Kidney (tissue), 14 donors: ENCODE results near the gene SREBF1. TPM values are rescaled to one million over a fixed set of nuclear protein-coding genes. Genes with fewer than 3 reads are reported as not detected.

ENCODE experiments used
- DNase-seq, 5 donors: peaks; one replicate each; pipeline ENCODE4 v3.0.0-alpha.2; 2013 to 2020
- FAIRE-seq: peaks from 2 replicates; lab custom pipeline; 2012; peaks lifted over from hg19 to GRCh38; lab: Jason Lieb, UNC
- H3K27ac ChIP-seq, 2 donors: one replicate each; pipeline ENCODE4 v1.7.0; 2013; ENCODE audit warnings: low read depth in 2 of 2, low read length in 2 of 2, inconsistent platforms in 1 of 2
- H3K27me3 ChIP-seq: one replicate; pipeline ENCODE4 v1.7.1; 2013; ENCODE audit warnings: low read length, inconsistent platforms; ENCODE audit not compliant: control insufficient read depth, insufficient read depth
- H3K36me3 ChIP-seq, 3 donors: one replicate each; pipeline versions ENCODE4 v1.7.0 to v1.7.1; 2013; ENCODE audit warnings: low read length in 3 of 3, control low read depth in 1 of 3, inconsistent platforms in 1 of 3; ENCODE audit not compliant: insufficient read depth in 3 of 3, control insufficient read depth in 2 of 3
- H3K4me1 ChIP-seq, 3 donors: one replicate each; pipeline versions ENCODE4 v1.7.0 to v1.7.1; 2013; ENCODE audit warnings: low read length in 3 of 3, inconsistent platforms in 1 of 3, low read depth in 1 of 3; ENCODE audit not compliant: control insufficient read depth in 2 of 3, insufficient read depth in 2 of 3
- H3K4me3 ChIP-seq, 3 donors: one replicate each; pipeline versions ENCODE4 v1.7.0 to v1.8.1; 2013; ENCODE audit warnings: low read length in 3 of 3, control low read depth in 1 of 3, inconsistent platforms in 1 of 3
- H3K9ac ChIP-seq, 3 donors: one replicate each; pipeline versions ENCODE4 v1.7.0 to v1.7.1; 2013; ENCODE audit warnings: low read length in 3 of 3, control low read depth in 1 of 3, inconsistent platforms in 1 of 3
- H3K9me3 ChIP-seq, 3 donors: one replicate each; pipeline versions ENCODE4 v1.7.0 to v1.7.1; 2013; ENCODE audit warnings: low read length in 3 of 3, control low read depth in 1 of 3, inconsistent platforms in 1 of 3; ENCODE audit not compliant: control insufficient read depth in 2 of 3, insufficient read depth in 1 of 3
- intact Hi-C: fragments of 100-400 bp; cut with DNase I; formaldehyde crosslinking; loops from one replicate; pipeline ENCODE4 v1.11.1; 2022
- polyA plus RNA-seq: library from polyadenylated mRNA; stranded (reverse); fragments of 350-450 nt; fragmentation: Illumina TruSeq; extraction: RNeasy Lipid Tissue Mini Kit (QIAGEN cat#74804); gene quantifications from one replicate; pipeline ENCODE4 v1.2.3, GENCODE V29; 2014; ENCODE audit warnings: low read depth, low replicate concordance; ENCODE audit not compliant: insufficient read depth
- total RNA-seq: library from RNA; stranded (reverse); fragmentation: NEBNext Ultra II Directional; extraction: Animal tissue kit (Norgen Biotek cat#: 25700); gene quantifications from one replicate; pipeline ENCODE4 v1.2.1, GENCODE V29; 2021
- TF ChIP-seq, protein P1 (sequence below): IDR thresholded peaks from 3 replicates; pipeline ENCODE4 v1.5.1; 2012; ENCODE audit warnings: mild to moderate bottlenecking, moderate library complexity, borderline replicate concordance; ENCODE audit not compliant: insufficient read depth; ENCODE audit errors: extremely low read depth
- donor health status: control.
- donor health status: control.
- donor health status: control.
- donor health status: control.
- donor health status: control.
- donor health status: DM: yes; HTN: yes; CAD: no.
- donor health status: Normal renal cell carcinoma (clear cell type).

Gene SREBF1
- total and polyA plus RNA-seq, 2 donors from 2014 or later = 37.6 to 48.3 TPM

- intact Hi-C loops = no loop called here
- H3K36me3 ChIP-seq = peaks cover 0 to 2% (median 0%) of the 10 kb centered on the region in 3 donors
- FAIRE-seq (no peak), DNase-seq (peak in 1 of 5 donors; percentile 44)
- no peak overlapping the region for H3K9ac ChIP-seq
- peaks cover 0 to 18% (median 16%) of the 10 kb centered on the region in 3 donors for H3K4me1 ChIP-seq
- TF ChIP-seq, protein P1, sequence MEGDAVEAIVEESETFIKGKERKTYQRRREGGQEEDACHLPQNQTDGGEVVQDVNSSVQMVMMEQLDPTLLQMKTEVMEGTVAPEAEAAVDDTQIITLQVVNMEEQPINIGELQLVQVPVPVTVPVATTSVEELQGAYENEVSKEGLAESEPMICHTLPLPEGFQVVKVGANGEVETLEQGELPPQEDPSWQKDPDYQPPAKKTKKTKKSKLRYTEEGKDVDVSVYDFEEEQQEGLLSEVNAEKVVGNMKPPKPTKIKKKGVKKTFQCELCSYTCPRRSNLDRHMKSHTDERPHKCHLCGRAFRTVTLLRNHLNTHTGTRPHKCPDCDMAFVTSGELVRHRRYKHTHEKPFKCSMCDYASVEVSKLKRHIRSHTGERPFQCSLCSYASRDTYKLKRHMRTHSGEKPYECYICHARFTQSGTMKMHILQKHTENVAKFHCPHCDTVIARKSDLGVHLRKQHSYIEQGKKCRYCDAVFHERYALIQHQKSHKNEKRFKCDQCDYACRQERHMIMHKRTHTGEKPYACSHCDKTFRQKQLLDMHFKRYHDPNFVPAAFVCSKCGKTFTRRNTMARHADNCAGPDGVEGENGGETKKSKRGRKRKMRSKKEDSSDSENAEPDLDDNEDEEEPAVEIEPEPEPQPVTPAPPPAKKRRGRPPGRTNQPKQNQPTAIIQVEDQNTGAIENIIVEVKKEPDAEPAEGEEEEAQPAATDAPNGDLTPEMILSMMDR = no peak
- no peak overlapping the region for H3K27ac ChIP-seq
- no peaks in the 10 kb centered on the region for H3K9me3 ChIP-seq
- H3K4me3 ChIP-seq = no peak overlapping the region
- H3K27me3 ChIP-seq = no peaks in the 10 kb centered on the region
These were observed 9.9 kb upstream of the SREBF1 start for GRCh38 chr17:17846645-17847044.

- Histone ChIP-seq H3K27ac (no peak overlapping the region), H3K27me3 (no peaks in the 10 kb centered on the region), H3K4me3 (no peak overlapping the region), H3K4me1 (peaks cover 0 to 22% (median 21%) of the 10 kb centered on the region in 3 donors), H3K36me3 (peaks cover 0 to 2% (median 0%) of the 10 kb centered on the region in 3 donors), H3K9ac (no peak overlapping the region), H3K9me3 (no peaks in the 10 kb centered on the region)
- FAIRE-seq (no peak), DNase-seq (no peak)
- intact Hi-C loops = no loop called here
- TF ChIP-seq, protein P1 = no peak
These were observed 9.2 kb upstream of the SREBF1 start for GRCh38 chr17:17846003-17846402.

- Histone ChIP-seq H3K27ac (no peak overlapping the region), H3K9me3 (no peaks in the 10 kb centered on the region), H3K36me3 (peaks cover 0 to 2% (median 0%) of the 10 kb centered on the region in 3 donors), H3K27me3 (no peaks in the 10 kb centered on the region), H3K4me3 (no peak overlapping the region), H3K4me1 (peaks cover 0 to 27% (median 24%) of the 10 kb centered on the region in 3 donors), H3K9ac (no peak overlapping the region)
- TF ChIP-seq, protein P1 = no peak
- intact Hi-C loops = no loop called here
- peak in 1 of 5 donors; percentile 49 for DNase-seq
- FAIRE-seq = no peak
These were observed 8.4 kb upstream of the SREBF1 start for GRCh38 chr17:17845046-17845775.
